ENCODE results near the gene FSHR.

The FSHR gene

DNA sequence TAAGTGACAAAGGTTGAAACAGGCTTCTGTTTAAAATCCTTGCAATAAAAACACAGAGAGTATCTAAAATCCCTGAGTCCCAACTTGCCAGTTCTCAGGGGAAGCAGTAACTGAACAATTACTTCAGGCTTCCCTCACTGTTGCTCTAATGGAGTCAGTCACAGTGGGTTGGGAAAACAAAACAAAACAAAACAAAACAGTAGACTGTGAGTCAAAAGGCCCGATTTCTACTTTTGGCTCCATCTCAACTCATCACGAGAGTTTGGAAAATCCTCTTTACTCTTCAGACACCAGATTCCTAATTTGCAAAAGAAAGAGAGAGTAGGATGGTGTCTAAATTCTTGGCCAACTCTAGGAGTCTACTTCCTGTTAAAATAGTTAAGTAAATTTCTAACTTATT, 1.1 kb downstream of the FSHR start:
- no peak for TF ChIP-seq CTCF (IDR thresholded peaks at IDR 0.05)
- no peak overlapping the region for H3K4me2 ChIP-seq (ENCODE audit: low read length)
- H3K4me3 ChIP-seq (ENCODE audit: low read depth, low read length) = no peak overlapping the region
- peak overlapping the region; percentile 17 for H3K27ac ChIP-seq
- no peaks in the 10 kb centered on the region for H3K36me3 ChIP-seq (ENCODE audit: control insufficient read depth, insufficient read depth, low read length)
- no peak overlapping the region for H3K9ac ChIP-seq
- H2AFZ ChIP-seq = peak overlapping the region; percentile 77
- H3K4me1 ChIP-seq = peaks cover 10% of the 10 kb centered on the region
- H3K27me3 ChIP-seq (ENCODE audit: control insufficient read depth, insufficient read depth, low read length) = no peaks in the 10 kb centered on the region
- no peaks in the 10 kb centered on the region for H3K79me2 ChIP-seq
- H3K9me3 ChIP-seq (ENCODE audit: control insufficient read depth, low read length) = no peaks in the 10 kb centered on the region

- Histone ChIP-seq H3K27ac (no peak overlapping the region), H3K9ac (no peak overlapping the region), H3K79me2 (no peaks in the 10 kb centered on the region), H3K4me2 (ENCODE audit: low read length) (no peak overlapping the region), H3K27me3 (ENCODE audit: control insufficient read depth, insufficient read depth, low read length) (no peaks in the 10 kb centered on the region), H3K36me3 (ENCODE audit: control insufficient read depth, insufficient read depth, low read length) (no peaks in the 10 kb centered on the region), H3K9me3 (ENCODE audit: control insufficient read depth, low read length) (no peaks in the 10 kb centered on the region), H3K4me1 (peaks cover 10% of the 10 kb centered on the region), H3K4me3 (ENCODE audit: low read depth, low read length) (no peak overlapping the region), H2AFZ (peak overlapping the region; percentile 77)
- TF ChIP-seq CTCF (IDR thresholded peaks at IDR 0.05) = no peak
Observed at GRCh38 chr2:49152824-49153223, 1.5 kb downstream of the FSHR start.

DNA sequence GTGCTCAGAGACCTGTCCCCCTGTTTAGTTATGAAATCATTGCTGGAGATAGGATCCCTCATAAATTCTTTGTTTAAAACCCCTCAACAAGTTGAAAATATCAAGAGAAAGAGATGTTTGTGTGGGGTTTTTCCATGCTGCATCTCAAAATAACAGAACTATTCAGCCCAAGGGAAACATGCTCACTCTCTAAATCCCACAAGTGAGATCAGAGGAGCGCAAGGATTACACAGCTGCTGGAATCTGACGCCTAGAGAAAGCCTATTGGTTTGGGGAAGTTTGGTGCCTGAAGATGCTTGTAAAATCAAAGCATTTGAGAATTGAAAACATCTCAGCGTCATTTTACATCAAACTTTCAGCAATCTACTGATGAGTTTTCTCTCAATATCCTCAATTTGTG, 7.9 kb downstream of the FSHR start:
- no peaks in the 10 kb centered on the region for H3K27me3 ChIP-seq (ENCODE audit: control insufficient read depth, insufficient read depth, low read length)
- no peak overlapping the region for H3K4me2 ChIP-seq (ENCODE audit: low read length)
- no peak overlapping the region for H3K9ac ChIP-seq
- no peaks in the 10 kb centered on the region for H3K4me1 ChIP-seq
- no peaks in the 10 kb centered on the region for H3K9me3 ChIP-seq (ENCODE audit: control insufficient read depth, low read length)
- no peaks in the 10 kb centered on the region for H3K79me2 ChIP-seq
- H2AFZ ChIP-seq = no peak overlapping the region
- H3K27ac ChIP-seq = no peak overlapping the region
- no peak for TF ChIP-seq CTCF (IDR thresholded peaks at IDR 0.05)
- no peaks in the 10 kb centered on the region for H3K36me3 ChIP-seq (ENCODE audit: control insufficient read depth, insufficient read depth, low read length)
- H3K4me3 ChIP-seq (ENCODE audit: low read depth, low read length) = no peak overlapping the region

GRCh38 chr2:49131801-49132200, 22.5 kb downstream of the FSHR start:
- H3K9ac ChIP-seq = no peak overlapping the region
- no peaks in the 10 kb centered on the region for H3K36me3 ChIP-seq (ENCODE audit: control insufficient read depth, insufficient read depth, low read length)
- no peak overlapping the region for H3K4me2 ChIP-seq (ENCODE audit: low read length)
- no peaks in the 10 kb centered on the region for H3K9me3 ChIP-seq (ENCODE audit: control insufficient read depth, low read length)
- no peaks in the 10 kb centered on the region for H3K27me3 ChIP-seq (ENCODE audit: control insufficient read depth, insufficient read depth, low read length)
- no peak overlapping the region for H2AFZ ChIP-seq
- no peak overlapping the region for H3K27ac ChIP-seq
- no peak for TF ChIP-seq CTCF (IDR thresholded peaks at IDR 0.05)
- no peak overlapping the region for H3K4me3 ChIP-seq (ENCODE audit: low read depth, low read length)
- H3K4me1 ChIP-seq = no peaks in the 10 kb centered on the region
- H3K79me2 ChIP-seq = no peaks in the 10 kb centered on the region

DNA sequence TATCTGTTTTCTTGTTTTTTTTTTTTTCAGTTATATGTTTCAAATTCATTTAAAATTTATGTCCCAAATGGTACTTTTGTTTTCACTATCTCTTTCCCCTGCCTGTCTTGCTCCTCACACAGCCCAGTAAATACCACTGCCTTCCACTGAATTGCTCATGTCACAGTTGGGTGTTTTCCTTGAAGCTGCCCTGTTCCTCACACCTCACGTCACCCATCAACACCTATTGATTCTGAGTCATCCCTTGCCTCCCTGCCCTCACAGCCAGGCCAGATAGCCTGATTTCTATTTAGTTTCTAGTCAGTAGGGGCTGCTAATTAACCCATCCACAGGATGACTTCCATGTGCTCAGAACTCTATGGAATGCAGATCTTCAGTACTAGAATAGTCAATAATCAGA, 25.3 kb downstream of the FSHR start:
- Histone ChIP-seq H2AFZ (no peak overlapping the region), H3K36me3 (ENCODE audit: control insufficient read depth, insufficient read depth, low read length) (no peaks in the 10 kb centered on the region), H3K27me3 (ENCODE audit: control insufficient read depth, insufficient read depth, low read length) (no peaks in the 10 kb centered on the region), H3K9ac (no peak overlapping the region), H3K4me2 (ENCODE audit: low read length) (no peak overlapping the region), H3K79me2 (no peaks in the 10 kb centered on the region), H3K9me3 (ENCODE audit: control insufficient read depth, low read length) (no peaks in the 10 kb centered on the region), H3K27ac (no peak overlapping the region), H3K4me1 (no peaks in the 10 kb centered on the region), H3K4me3 (ENCODE audit: low read depth, low read length) (no peak overlapping the region)
- no peak for TF ChIP-seq CTCF (IDR thresholded peaks at IDR 0.05)
